ENCODE data around the gene CDK19.

CDK19 gene

GRCh38 chr6:110786696-110787095 is 28.6 kb downstream of the CDK19 start:
- TF ChIP-seq EZH2phosphoT487 (IDR thresholded peaks at IDR 0.05; ENCODE audit: low read length) = no peak
- TF ChIP-seq CTCF (IDR thresholded peaks at IDR 0.05; ENCODE audit: low read length) = no peak
- TF ChIP-seq EZH2 (optimal IDR thresholded peaks at IDR 0.05; ENCODE audit: low read depth, low read length) = no peak
- Histone ChIP-seq H3K79me2 (ENCODE audit: low read length) (no peaks in the 10 kb centered on the region), H3K27ac (ENCODE audit: low read length) (no peak overlapping the region), H3K4me1 (ENCODE audit: low read length) (0 out of 2 replicates have a peak, but pooled peaks cover 6% of the 10 kb centered on the region), H3K36me3 (replicated peaks; ENCODE audit: insufficient read depth, low read length) (no peaks in the 10 kb centered on the region), H3K9me3 (replicated peaks; ENCODE audit: insufficient read depth, low read length) (no peaks in the 10 kb centered on the region), H3F3A (ENCODE audit: insufficient read depth, low read length) (no peaks in the 10 kb centered on the region), H3K4me3 (ENCODE audit: low read length) (no peak overlapping the region), H2AFZ (ENCODE audit: low read length) (no peak overlapping the region), H3K9me2 (replicated peaks; ENCODE audit: insufficient read depth, low read length) (no peaks in the 10 kb centered on the region), H3K4me2 (ENCODE audit: low read depth, low read length) (no peak overlapping the region), H4K20me1 (ENCODE audit: insufficient read depth, low read length) (no peaks in the 10 kb centered on the region), H3K27me3 (replicated peaks; ENCODE audit: insufficient read depth, low read length) (no peaks in the 10 kb centered on the region), H3K9ac (ENCODE audit: low read length) (no peak overlapping the region)
- no peak for DNase-seq

GRCh38 chr6:110786271-110786670 is 29.0 kb downstream of the CDK19 start:
- Histone ChIP-seq H2AFZ (ENCODE audit: low read length) (no peak overlapping the region), H3K27me3 (replicated peaks; ENCODE audit: insufficient read depth, low read length) (no peaks in the 10 kb centered on the region)

GRCh38 chr6:110784610-110784979 is 30.7 kb downstream of the CDK19 start:
- no peaks in the 10 kb centered on the region for H3F3A ChIP-seq (ENCODE audit: insufficient read depth, low read length)

More at GRCh38 chr6:110786271-110786670, 29.0 kb downstream of the CDK19 start:
- no peak overlapping the region for H3K27ac ChIP-seq (ENCODE audit: low read length)
- no peaks in the 10 kb centered on the region for H3K9me3 ChIP-seq (replicated peaks; ENCODE audit: insufficient read depth, low read length)
- 0 out of 2 replicates have a peak, but pooled peaks cover 6% of the 10 kb centered on the region for H3K4me1 ChIP-seq (ENCODE audit: low read length)
- no peak overlapping the region for H3K4me3 ChIP-seq (ENCODE audit: low read length)
- H3K4me2 ChIP-seq (ENCODE audit: low read depth, low read length) = no peak overlapping the region
- no peaks in the 10 kb centered on the region for H3K9me2 ChIP-seq (replicated peaks; ENCODE audit: insufficient read depth, low read length)
- H4K20me1 ChIP-seq (ENCODE audit: insufficient read depth, low read length) = no peaks in the 10 kb centered on the region
- no peaks in the 10 kb centered on the region for H3K36me3 ChIP-seq (replicated peaks; ENCODE audit: insufficient read depth, low read length)
- no peak for DNase-seq
- no peaks in the 10 kb centered on the region for H3F3A ChIP-seq (ENCODE audit: insufficient read depth, low read length)
- TF ChIP-seq EZH2 (optimal IDR thresholded peaks at IDR 0.05; ENCODE audit: low read depth, low read length) (no peak), EZH2phosphoT487 (IDR thresholded peaks at IDR 0.05; ENCODE audit: low read length) (no peak), CTCF (IDR thresholded peaks at IDR 0.05; ENCODE audit: low read length) (no peak)
- no peak overlapping the region for H3K9ac ChIP-seq (ENCODE audit: low read length)
- no peaks in the 10 kb centered on the region for H3K79me2 ChIP-seq (ENCODE audit: low read length)

More at GRCh38 chr6:110784610-110784979, 30.7 kb downstream of the CDK19 start:
- no peak overlapping the region for H3K9ac ChIP-seq (ENCODE audit: low read length)
- H3K4me2 ChIP-seq (ENCODE audit: low read depth, low read length) = no peak overlapping the region
- no peak overlapping the region for H2AFZ ChIP-seq (ENCODE audit: low read length)
- H3K36me3 ChIP-seq (replicated peaks; ENCODE audit: insufficient read depth, low read length) = no peaks in the 10 kb centered on the region
- H3K4me1 ChIP-seq (ENCODE audit: low read length) = 0 out of 2 replicates have a peak, but pooled peaks cover 6% of the 10 kb centered on the region
- no peak overlapping the region for H3K27ac ChIP-seq (ENCODE audit: low read length)
- no peaks in the 10 kb centered on the region for H3K9me3 ChIP-seq (replicated peaks; ENCODE audit: insufficient read depth, low read length)
- H3K27me3 ChIP-seq (replicated peaks; ENCODE audit: insufficient read depth, low read length) = no peaks in the 10 kb centered on the region
- H3K4me3 ChIP-seq (ENCODE audit: low read length) = no peak overlapping the region
- TF ChIP-seq EZH2 (optimal IDR thresholded peaks at IDR 0.05; ENCODE audit: low read depth, low read length) = no peak
- no peak for TF ChIP-seq EZH2phosphoT487 (IDR thresholded peaks at IDR 0.05; ENCODE audit: low read length)
- no peak for TF ChIP-seq CTCF (IDR thresholded peaks at IDR 0.05; ENCODE audit: low read length)
- no peaks in the 10 kb centered on the region for H3K79me2 ChIP-seq (ENCODE audit: low read length)
- no peak for DNase-seq
- no peaks in the 10 kb centered on the region for H3K9me2 ChIP-seq (replicated peaks; ENCODE audit: insufficient read depth, low read length)
- no peaks in the 10 kb centered on the region for H4K20me1 ChIP-seq (ENCODE audit: insufficient read depth, low read length)

Measured in MM.1S (cell line).